OCI-LY1 (cell line): ENCODE data around the gene OR5M10.
A peak's percentile ranks its signal among the peaks of the same experiment; 100 is the strongest.

ENCODE experiments used
- H2AFZ ChIP-seq: fragments of 200-600 bp; sonication (generic), shearing (Covaris generic); 2 replicates; pipeline ENCODE4 v1.6.0; 2014; ENCODE audit warnings: antibody characterized with exemption, mild to moderate bottlenecking, low read length
- H3F3A ChIP-seq: fragments of 200-600 bp; sonication (generic), shearing (Covaris generic); 2 replicates; pipeline ENCODE4 v1.6.0; 2014; ENCODE audit warnings: mild to moderate bottlenecking, antibody characterized with exemption, low read length, moderate library complexity; ENCODE audit not compliant: insufficient read depth
- H3K27ac ChIP-seq: fragments of 200-600 bp; sonication (generic); 2 replicates; pipeline ENCODE4 v1.5.1; 2014; ENCODE audit warnings: low read length, mixed run types, mild to moderate bottlenecking, low read depth; ENCODE audit not compliant: poor library complexity, severe bottlenecking
- H3K27me3 ChIP-seq: fragments of 200-600 bp; sonication (generic); 2 replicates; pipeline ENCODE4 v1.6.0; 2014; ENCODE audit warnings: antibody characterized with exemption, mild to moderate bottlenecking, low read length, moderate library complexity; ENCODE audit not compliant: insufficient read depth
- H3K36me3 ChIP-seq: fragments of 200-600 bp; sonication (generic); 2 replicates; pipeline ENCODE4 v1.6.1; 2014; ENCODE audit warnings: mild to moderate bottlenecking, antibody characterized with exemption, low read length, moderate library complexity, mixed read lengths; ENCODE audit not compliant: insufficient read depth
- H3K4me1 ChIP-seq: fragments of 200-600 bp; sonication (generic); 2 replicates; pipeline ENCODE4 v1.5.1; 2014; ENCODE audit warnings: mild to moderate bottlenecking, low read length, moderate library complexity; ENCODE audit not compliant: insufficient read depth, severe bottlenecking
- H3K4me2 ChIP-seq: fragments of 200-600 bp; sonication (generic), shearing (Covaris generic); 2 replicates; pipeline ENCODE4 v1.6.1; 2014; ENCODE audit warnings: low read length
- H3K4me3 ChIP-seq: fragments of 200-600 bp; sonication (generic); 2 replicates; pipeline ENCODE4 v1.5.1; 2014; ENCODE audit warnings: low read length, low read depth, mild to moderate bottlenecking, mixed read lengths; ENCODE audit not compliant: poor library complexity, severe bottlenecking
- H3K79me2 ChIP-seq: fragments of 200-600 bp; shearing (Covaris generic); 2 replicates; pipeline ENCODE4 v1.6.1; 2016; ENCODE audit warnings: mixed run types, low read length, mixed read lengths; ENCODE audit not compliant: insufficient read depth
- H3K9ac ChIP-seq: fragments of 200-600 bp; sonication (generic), shearing (Covaris generic); 2 replicates; pipeline ENCODE4 v1.6.1; 2014; ENCODE audit warnings: mild to moderate bottlenecking, low read length, mixed read lengths
- H3K9me2 ChIP-seq: fragments of 200-600 bp; sonication (generic), shearing (Covaris generic); 2 replicates; pipeline ENCODE4 v1.6.1; 2014; ENCODE audit warnings: low read depth, mild to moderate bottlenecking, low read length, mixed read lengths
- H3K9me3 ChIP-seq: fragments of 200-600 bp; shearing (Covaris generic); 2 replicates; pipeline ENCODE4 v1.6.1; 2014; ENCODE audit warnings: low read length, mixed read lengths
- H4K20me1 ChIP-seq: fragments of 200-600 bp; sonication (generic), shearing (Covaris generic); 2 replicates; pipeline ENCODE4 v1.6.0; 2016; ENCODE audit warnings: mild to moderate bottlenecking, low read length; ENCODE audit not compliant: insufficient read depth
- CTCF ChIP-seq: fragments of 200-600 bp; sonication (generic), shearing (Covaris generic); IDR thresholded peaks from 2 replicates; pipeline ENCODE4 v1.5.1; 2017; ENCODE audit warnings: mild to moderate bottlenecking, antibody characterized with exemption, low read length, moderate library complexity, mixed read lengths
- EZH2 ChIP-seq: fragments of 200-600 bp; sonication (generic), shearing (Covaris generic); IDR thresholded peaks from 2 replicates; pipeline ENCODE4 v1.8.0; 2017; ENCODE audit warnings: borderline replicate concordance, mixed run types, mild to moderate bottlenecking, antibody characterized with exemption, low read length, moderate library complexity, mixed read lengths

The OR5M10 gene

GRCh38 chr11:56577621-56578020 lies at the start of gene OR5M10:
Gene OR5M10 (minus strand): TSS chr11:56577721. CDS start chr11:56577721, 0 bp downstream.
- no peaks in the 10 kb centered on the region for H3K9me2 ChIP-seq
- H3K4me1 ChIP-seq: no peaks in the 10 kb centered on the region
- TF ChIP-seq CTCF (no peak), EZH2 (no peak)
- no peaks in the 10 kb centered on the region for H3K36me3 ChIP-seq
- H3F3A ChIP-seq: no peaks in the 10 kb centered on the region
- no peak within 1 kb of the TSS for H3K4me2 ChIP-seq
- H3K27me3 ChIP-seq: no peaks in the 10 kb centered on the region
- no peak within 1 kb of the TSS for H2AFZ ChIP-seq
- no peak within 1 kb of the TSS for H3K4me3 ChIP-seq
- no peaks in the 10 kb centered on the region for H3K9me3 ChIP-seq
- no peak within 1 kb of the TSS for H3K27ac ChIP-seq
- no peaks in the 10 kb centered on the region for H3K79me2 ChIP-seq
- no peak within 1 kb of the TSS for H3K9ac ChIP-seq
- no peaks in the 10 kb centered on the region for H4K20me1 ChIP-seq

GRCh38 chr11:56625946-56626345 lies 48.4 kb upstream of the OR5M10 start:
- no peaks in the 10 kb centered on the region for H3K4me1 ChIP-seq

GRCh38 chr11:56624661-56625110 lies 47.2 kb upstream of the OR5M10 start:
- TF ChIP-seq EZH2 (no peak), CTCF (peak; percentile 52)
- Histone ChIP-seq H3K9me2 (no peaks in the 10 kb centered on the region), H3K27ac (no peak overlapping the region), H3K9me3 (no peaks in the 10 kb centered on the region), H3K9ac (no peak overlapping the region), H4K20me1 (no peaks in the 10 kb centered on the region), H3K36me3 (no peaks in the 10 kb centered on the region), H3K27me3 (no peaks in the 10 kb centered on the region), H3F3A (no peaks in the 10 kb centered on the region), H3K4me2 (no peak overlapping the region), H3K79me2 (no peaks in the 10 kb centered on the region), H3K4me1 (no peaks in the 10 kb centered on the region), H2AFZ (no peak overlapping the region), H3K4me3 (no peak overlapping the region)

More at GRCh38 chr11:56625946-56626345, 48.4 kb upstream of the OR5M10 start:
- no peaks in the 10 kb centered on the region for H3K79me2 ChIP-seq
- no peaks in the 10 kb centered on the region for H4K20me1 ChIP-seq
- no peak for TF ChIP-seq EZH2
- no peak for TF ChIP-seq CTCF
- no peaks in the 10 kb centered on the region for H3K27me3 ChIP-seq
- no peak overlapping the region for H3K4me3 ChIP-seq
- H3K4me2 ChIP-seq: no peak overlapping the region
- no peaks in the 10 kb centered on the region for H3F3A ChIP-seq
- no peaks in the 10 kb centered on the region for H3K9me3 ChIP-seq
- H2AFZ ChIP-seq: no peak overlapping the region
- H3K9me2 ChIP-seq: no peaks in the 10 kb centered on the region
- no peaks in the 10 kb centered on the region for H3K36me3 ChIP-seq
- no peak overlapping the region for H3K27ac ChIP-seq
- no peak overlapping the region for H3K9ac ChIP-seq
